ENCODE data around the gene TUBB6. TPM values are rescaled to one million over a fixed set of nuclear protein-coding genes. Genes with fewer than 3 reads are reported as not detected.

TUBB6 gene
- total and polyA plus RNA-seq, 2 of the 13 experiments (the other 11 are each of a cell fraction or from before 2014, with no cell fraction given), result 9.9 to 28.6 TPM

DNA sequence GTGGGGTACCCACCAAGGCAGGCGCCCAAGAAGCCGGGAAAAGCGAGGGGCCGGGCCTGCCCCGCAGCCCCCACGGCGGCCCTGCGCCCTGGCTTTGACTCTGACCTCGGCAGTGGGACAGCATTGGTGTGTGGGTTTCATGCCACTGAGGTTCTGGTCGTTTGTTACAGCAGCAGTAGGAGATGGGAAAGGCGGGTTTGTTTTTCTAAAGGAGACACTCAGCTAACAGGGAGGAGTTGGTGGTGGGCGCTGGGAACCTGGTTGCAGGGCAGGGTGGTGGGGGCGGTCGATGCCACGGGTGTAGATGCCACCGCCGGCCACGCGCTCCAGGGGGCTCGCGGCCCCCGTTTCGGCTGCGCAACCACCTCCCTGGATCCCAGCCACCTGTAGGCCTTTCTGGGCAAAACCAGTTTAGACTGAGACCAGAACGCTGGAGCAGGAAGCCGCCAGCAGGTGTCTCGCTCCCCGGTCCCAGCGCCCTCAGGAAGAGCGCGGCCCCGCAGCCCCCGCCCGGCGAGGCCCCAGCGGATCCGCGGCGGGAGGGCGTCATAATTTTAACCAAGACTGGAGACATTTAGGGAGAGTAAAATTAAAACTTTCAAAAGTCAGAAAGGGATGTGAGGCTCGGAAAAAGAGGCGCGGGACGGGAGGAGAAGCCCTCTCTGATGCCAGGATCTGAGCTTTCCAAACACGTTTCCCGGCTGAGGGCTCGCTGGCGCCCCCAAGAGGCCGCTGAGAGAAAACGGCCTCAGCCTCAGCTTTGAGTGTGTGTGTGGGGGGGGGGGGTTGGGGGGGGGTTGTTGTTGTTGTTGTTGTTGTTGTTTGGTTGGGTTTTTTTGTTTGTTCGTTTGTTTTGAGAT lies 36.4 kb upstream of the TUBB6 start (continued):
- TF ChIP-seq ASH2L (IDR thresholded peaks at IDR 0.05; ENCODE audit: insufficient read length, low read depth, low read length), result peak; percentile 42
- TF ChIP-seq ZSCAN29 (CRISPR knock-in tag; conservative IDR thresholded peaks at IDR 0.05), result no peak
- TF ChIP-seq, protein P1, sequence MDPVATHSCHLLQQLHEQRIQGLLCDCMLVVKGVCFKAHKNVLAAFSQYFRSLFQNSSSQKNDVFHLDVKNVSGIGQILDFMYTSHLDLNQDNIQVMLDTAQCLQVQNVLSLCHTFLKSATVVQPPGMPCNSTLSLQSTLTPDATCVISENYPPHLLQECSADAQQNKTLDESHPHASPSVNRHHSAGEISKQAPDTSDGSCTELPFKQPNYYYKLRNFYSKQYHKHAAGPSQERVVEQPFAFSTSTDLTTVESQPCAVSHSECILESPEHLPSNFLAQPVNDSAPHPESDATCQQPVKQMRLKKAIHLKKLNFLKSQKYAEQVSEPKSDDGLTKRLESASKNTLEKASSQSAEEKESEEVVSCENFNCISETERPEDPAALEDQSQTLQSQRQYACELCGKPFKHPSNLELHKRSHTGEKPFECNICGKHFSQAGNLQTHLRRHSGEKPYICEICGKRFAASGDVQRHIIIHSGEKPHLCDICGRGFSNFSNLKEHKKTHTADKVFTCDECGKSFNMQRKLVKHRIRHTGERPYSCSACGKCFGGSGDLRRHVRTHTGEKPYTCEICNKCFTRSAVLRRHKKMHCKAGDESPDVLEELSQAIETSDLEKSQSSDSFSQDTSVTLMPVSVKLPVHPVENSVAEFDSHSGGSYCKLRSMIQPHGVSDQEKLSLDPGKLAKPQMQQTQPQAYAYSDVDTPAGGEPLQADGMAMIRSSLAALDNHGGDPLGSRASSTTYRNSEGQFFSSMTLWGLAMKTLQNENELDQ (CRISPR knock-in tag; IDR thresholded peaks at IDR 0.05; ENCODE audit: borderline replicate concordance), result no peak
- TF ChIP-seq NFKB2 (CRISPR knock-in tag; IDR thresholded peaks at IDR 0.05; ENCODE audit: borderline replicate concordance), result peak; percentile 37; the same call in 1 of the 2 replicates
- TF ChIP-seq DMAP1 (CRISPR knock-in tag; IDR thresholded peaks at IDR 0.05), result peak; percentile 56; the same call in 1 of the 2 replicates
- TF ChIP-seq FOXP1 (IDR thresholded peaks at IDR 0.05), result no peak
- TF ChIP-seq FOXP1 (CRISPR knock-in tag; IDR thresholded peaks at IDR 0.05), result no peak
- TF ChIP-seq MYC (CRISPR knock-in tag; IDR thresholded peaks at IDR 0.05; ENCODE audit: borderline replicate concordance), result peak; percentile 37; the same call in 1 of the 2 replicates
- TF ChIP-seq, protein P2, sequence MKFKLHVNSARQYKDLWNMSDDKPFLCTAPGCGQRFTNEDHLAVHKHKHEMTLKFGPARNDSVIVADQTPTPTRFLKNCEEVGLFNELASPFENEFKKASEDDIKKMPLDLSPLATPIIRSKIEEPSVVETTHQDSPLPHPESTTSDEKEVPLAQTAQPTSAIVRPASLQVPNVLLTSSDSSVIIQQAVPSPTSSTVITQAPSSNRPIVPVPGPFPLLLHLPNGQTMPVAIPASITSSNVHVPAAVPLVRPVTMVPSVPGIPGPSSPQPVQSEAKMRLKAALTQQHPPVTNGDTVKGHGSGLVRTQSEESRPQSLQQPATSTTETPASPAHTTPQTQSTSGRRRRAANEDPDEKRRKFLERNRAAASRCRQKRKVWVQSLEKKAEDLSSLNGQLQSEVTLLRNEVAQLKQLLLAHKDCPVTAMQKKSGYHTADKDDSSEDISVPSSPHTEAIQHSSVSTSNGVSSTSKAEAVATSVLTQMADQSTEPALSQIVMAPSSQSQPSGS (CRISPR knock-in tag; IDR thresholded peaks at IDR 0.05), result peak; percentile 31; the same call in 1 of the 2 replicates
- TF ChIP-seq, protein P3, sequence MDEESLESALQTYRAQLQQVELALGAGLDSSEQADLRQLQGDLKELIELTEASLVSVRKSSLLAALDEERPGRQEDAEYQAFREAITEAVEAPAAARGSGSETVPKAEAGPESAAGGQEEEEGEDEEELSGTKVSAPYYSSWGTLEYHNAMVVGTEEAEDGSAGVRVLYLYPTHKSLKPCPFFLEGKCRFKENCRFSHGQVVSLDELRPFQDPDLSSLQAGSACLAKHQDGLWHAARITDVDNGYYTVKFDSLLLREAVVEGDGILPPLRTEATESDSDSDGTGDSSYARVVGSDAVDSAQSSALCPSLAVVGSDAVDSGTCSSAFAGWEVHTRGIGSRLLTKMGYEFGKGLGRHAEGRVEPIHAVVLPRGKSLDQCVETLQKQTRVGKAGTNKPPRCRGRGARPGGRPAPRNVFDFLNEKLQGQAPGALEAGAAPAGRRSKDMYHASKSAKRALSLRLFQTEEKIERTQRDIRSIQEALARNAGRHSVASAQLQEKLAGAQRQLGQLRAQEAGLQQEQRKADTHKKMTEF (CRISPR knock-in tag; IDR thresholded peaks at IDR 0.05), result peak; percentile 62; the same call in 1 of the 2 replicates
- peak; percentile 63 for TF ChIP-seq UBTF (CRISPR knock-in tag; IDR thresholded peaks at IDR 0.05)
- TF ChIP-seq PCBP2 (optimal IDR thresholded peaks at IDR 0.05; ENCODE audit: low read depth, low read length, poor library complexity, severe bottlenecking), result no peak
- TF ChIP-seq CENPX (CRISPR knock-in tag; IDR thresholded peaks at IDR 0.05), result no peak
- no peak for TF ChIP-seq RELA (CRISPR knock-in tag; IDR thresholded peaks at IDR 0.05)
- TF ChIP-seq MED13 (CRISPR knock-in tag; IDR thresholded peaks at IDR 0.05), result no peak
- TF ChIP-seq RFX1 (IDR thresholded peaks at IDR 0.05), result no peak
- 0 out of 2 replicates have a peak, but pooled peaks have one; percentile 46 for TF ChIP-seq KAT8 (CRISPR knock-in tag; IDR thresholded peaks at IDR 0.05)
- no peak for TF ChIP-seq ELF4 (CRISPR knock-in tag; IDR thresholded peaks at IDR 0.05; ENCODE audit: borderline replicate concordance)
- no peak for TF ChIP-seq STAT5B (CRISPR knock-in tag; IDR thresholded peaks at IDR 0.05)
- no peak for TF ChIP-seq BRD4 (CRISPR knock-in tag; IDR thresholded peaks at IDR 0.05)
- no peak for TF ChIP-seq MZF1 (CRISPR knock-in tag; IDR thresholded peaks at IDR 0.05; ENCODE audit: borderline replicate concordance)
- no peak for TF ChIP-seq ZNF101 (CRISPR knock-in tag; IDR thresholded peaks at IDR 0.05; ENCODE audit: borderline replicate concordance, low read depth)
- TF ChIP-seq ZNF446 (CRISPR knock-in tag; IDR thresholded peaks at IDR 0.05), result no peak
- TF ChIP-seq ZNF12 (CRISPR knock-in tag; IDR thresholded peaks at IDR 0.05), result no peak

Data from HepG2 (cell line).